Liver (tissue), 9 donors: ENCODE results near the gene THAP11. TPM values are rescaled to one million over a fixed set of nuclear protein-coding genes. Genes with fewer than 3 reads are reported as not detected.

ENCODE experiments used
- DNase-seq: peaks from one replicate; pipeline ENCODE4 v3.0.0-alpha.2; 2017; ENCODE audit warnings: low spot score
- H3K27ac ChIP-seq, 2 donors: one replicate each; pipeline ENCODE4 v1.7.0; 2013; ENCODE audit warnings: inconsistent platforms in 2 of 2, low read length in 2 of 2, control low read depth in 1 of 2, low read depth in 1 of 2, mild to moderate bottlenecking in 1 of 2
- H3K27me3 ChIP-seq, 4 donors: one replicate each; pipeline versions ENCODE4 v1.6.1 to v1.7.0; 2013; ENCODE audit warnings: low read length in 3 of 4, inconsistent platforms in 1 of 4, mild to moderate bottlenecking in 1 of 4, moderate library complexity in 1 of 4; ENCODE audit not compliant: control insufficient read depth in 4 of 4, insufficient read depth in 4 of 4
- H3K36me3 ChIP-seq, 4 donors: one replicate each; pipeline versions ENCODE4 v1.6.1 to v1.7.0; 2013; ENCODE audit warnings: low read length in 3 of 4, mild to moderate bottlenecking in 3 of 4, low read depth in 1 of 4, moderate library complexity in 1 of 4; ENCODE audit not compliant: control insufficient read depth in 4 of 4, insufficient read depth in 3 of 4
- H3K4me1 ChIP-seq, 4 donors: one replicate each; pipeline versions ENCODE4 v1.6.1 to v1.7.0; 2013; ENCODE audit warnings: low read length in 3 of 4, mild to moderate bottlenecking in 3 of 4, moderate library complexity in 1 of 4; ENCODE audit not compliant: control insufficient read depth in 4 of 4, insufficient read depth in 4 of 4
- H3K4me3 ChIP-seq, 3 donors: one replicate each; pipeline versions ENCODE4 v1.6.1 to v1.7.0; 2013; ENCODE audit warnings: low read length in 3 of 3, control low read depth in 1 of 3, low read depth in 1 of 3, mild to moderate bottlenecking in 1 of 3
- H3K9ac ChIP-seq, 2 donors: one replicate each; pipeline ENCODE4 v1.7.0; 2013; ENCODE audit warnings: low read length in 2 of 2, mild to moderate bottlenecking in 2 of 2, moderate library complexity in 2 of 2, control low read depth in 1 of 2, low read depth in 1 of 2
- H3K9me3 ChIP-seq, 4 donors: one replicate each; pipeline versions ENCODE4 v1.6.1 to v1.7.0; 2013; ENCODE audit warnings: low read length in 3 of 4; ENCODE audit not compliant: control insufficient read depth in 4 of 4
- FOXA1 ChIP-seq: IDR thresholded peaks from 2 replicates; pipeline ENCODE4 v1.6.1; 2016; ENCODE audit warnings: antibody characterized with exemption
- FOXA2 ChIP-seq: IDR thresholded peaks from 2 replicates; pipeline ENCODE4 v1.6.1; 2016; ENCODE audit warnings: antibody characterized with exemption
- GABPA ChIP-seq, 2 donors: IDR thresholded peaks in 1 of 2; conservative IDR thresholded peaks in 1 of 2; 2 replicates each; pipeline ENCODE4 v1.6.1; 2016; ENCODE audit warnings: antibody characterized with exemption in 2 of 2, mild to moderate bottlenecking in 1 of 2, moderate library complexity in 1 of 2
- HNF4A ChIP-seq, 2 donors: conservative IDR thresholded peaks; 2 replicates each; pipeline ENCODE4 v1.6.1; 2016; ENCODE audit warnings: antibody characterized with exemption in 2 of 2, mild to moderate bottlenecking in 2 of 2
- HNF4G ChIP-seq: IDR thresholded peaks from 2 replicates; pipeline ENCODE4 v1.6.1; 2016; ENCODE audit warnings: antibody characterized with exemption
- NR2F2 ChIP-seq: IDR thresholded peaks from 2 replicates; pipeline ENCODE4 v1.6.1; 2016; ENCODE audit warnings: antibody characterized with exemption
- RAD21 ChIP-seq, 2 donors: IDR thresholded peaks; 2 replicates each; pipeline ENCODE4 v1.6.1; 2016; ENCODE audit warnings: antibody characterized with exemption in 2 of 2, mild to moderate bottlenecking in 2 of 2
- RXRA ChIP-seq, 2 donors: IDR thresholded peaks; 2 replicates each; pipeline ENCODE4 v1.6.1; 2017 to 2018; ENCODE audit warnings: antibody characterized with exemption in 2 of 2, mild to moderate bottlenecking in 1 of 2
- SP1 ChIP-seq: IDR thresholded peaks from 2 replicates; pipeline ENCODE4 v1.6.1; 2018; ENCODE audit warnings: antibody characterized with exemption, mild to moderate bottlenecking
- TAF1 ChIP-seq: conservative IDR thresholded peaks from 2 replicates; pipeline ENCODE4 v1.6.1; 2016; ENCODE audit warnings: antibody characterized with exemption, mild to moderate bottlenecking
- YY1 ChIP-seq: IDR thresholded peaks from 2 replicates; pipeline ENCODE4 v1.6.1; 2016; ENCODE audit warnings: antibody characterized with exemption, mild to moderate bottlenecking
- ZBTB33 ChIP-seq: IDR thresholded peaks from 2 replicates; pipeline ENCODE4 v1.6.1; 2016; ENCODE audit warnings: antibody characterized with exemption
- WGBS: extraction: QIAGEN DNeasy Blood & Tissue Kit; methylation state at CpG from one replicate; pipeline ENCODE4 v1.1.7; 2013; 5-methylcytosine and 5-hydroxymethylcytosine counted together
- polyA plus RNA-seq, 2 donors: library from polyadenylated mRNA; stranded (reverse) in 1 of 2; unstranded in 1 of 2; fragments of 200-250 nt in 1 of 2; fragments of >200 nt in 1 of 2; fragmentation: Nextera tagmentation in 1 of 2; extraction: Ambion mirVana in 1 of 2; gene quantifications; one replicate each; pipeline versions ENCODE4 v1.2.1 to v1.2.3, GENCODE V29; 2013 to 2015
- total RNA-seq, 2 donors: library from RNA; depleted of rRNA; stranded (reverse); fragments of >200 nt; gene quantifications; one replicate each; pipeline ENCODE4 v1.2.3, GENCODE V29; 2014
- TF ChIP-seq, protein P1 (sequence below): fragments of 150-350 bp; IDR thresholded peaks from 2 replicates; pipeline ENCODE4 v1.5.1; 2017; ENCODE audit warnings: improper control_type of control experiment, low read depth, low read length; ENCODE audit not compliant: missing input control
- TF ChIP-seq, protein P2 (sequence below): IDR thresholded peaks from 2 replicates; pipeline ENCODE4 v1.6.1; 2016; ENCODE audit warnings: antibody characterized with exemption
- donor health status: healthy.
- donor health status: healthy.
- donor health status: healthy.
- donor health status: healthy.
- donor health status: healthy.

Gene THAP11
- total and polyA plus RNA-seq, 4 donors: 6.7 to 19.7 (median 11.8) TPM

DNA sequence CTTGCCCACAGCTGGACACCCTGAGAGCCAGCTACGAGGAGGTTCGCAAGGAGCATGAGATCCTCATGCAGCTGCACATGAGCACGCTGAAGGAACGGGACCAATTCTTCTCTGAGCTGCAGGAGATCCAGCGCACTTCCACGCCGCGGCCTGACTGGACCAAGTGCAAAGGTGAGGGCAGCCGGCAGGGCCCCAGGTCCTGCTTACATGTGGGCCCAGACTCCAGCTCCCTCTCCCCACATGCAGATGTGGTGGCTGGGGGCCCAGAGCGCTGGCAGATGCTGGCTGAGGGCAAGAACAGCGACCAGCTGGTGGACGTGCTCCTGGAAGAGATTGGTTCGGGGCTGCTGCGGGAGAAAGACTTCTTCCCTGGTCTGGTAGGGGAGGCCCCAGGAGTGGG is 16.2 kb upstream of the THAP11 start:
- H3K9me3 ChIP-seq: no peaks in the 10 kb centered on the region
- H3K9ac ChIP-seq: no peak overlapping the region
- DNase-seq: no peak
- H3K36me3 ChIP-seq: peaks cover 0 to 33% (median 13%) of the 10 kb centered on the region in 4 donors
- H3K27me3 ChIP-seq: no peaks in the 10 kb centered on the region
- H3K4me1 ChIP-seq: peaks cover 0 to 2% (median 0%) of the 10 kb centered on the region in 4 donors
- TF ChIP-seq FOXA2: no peak
- no peak for TF ChIP-seq HNF4G
- no peak for TF ChIP-seq FOXA1
- TF ChIP-seq ZBTB33: no peak
- TF ChIP-seq RAD21 (IDR thresholded peaks at IDR 0.05): no peak
- TF ChIP-seq, protein P1, sequence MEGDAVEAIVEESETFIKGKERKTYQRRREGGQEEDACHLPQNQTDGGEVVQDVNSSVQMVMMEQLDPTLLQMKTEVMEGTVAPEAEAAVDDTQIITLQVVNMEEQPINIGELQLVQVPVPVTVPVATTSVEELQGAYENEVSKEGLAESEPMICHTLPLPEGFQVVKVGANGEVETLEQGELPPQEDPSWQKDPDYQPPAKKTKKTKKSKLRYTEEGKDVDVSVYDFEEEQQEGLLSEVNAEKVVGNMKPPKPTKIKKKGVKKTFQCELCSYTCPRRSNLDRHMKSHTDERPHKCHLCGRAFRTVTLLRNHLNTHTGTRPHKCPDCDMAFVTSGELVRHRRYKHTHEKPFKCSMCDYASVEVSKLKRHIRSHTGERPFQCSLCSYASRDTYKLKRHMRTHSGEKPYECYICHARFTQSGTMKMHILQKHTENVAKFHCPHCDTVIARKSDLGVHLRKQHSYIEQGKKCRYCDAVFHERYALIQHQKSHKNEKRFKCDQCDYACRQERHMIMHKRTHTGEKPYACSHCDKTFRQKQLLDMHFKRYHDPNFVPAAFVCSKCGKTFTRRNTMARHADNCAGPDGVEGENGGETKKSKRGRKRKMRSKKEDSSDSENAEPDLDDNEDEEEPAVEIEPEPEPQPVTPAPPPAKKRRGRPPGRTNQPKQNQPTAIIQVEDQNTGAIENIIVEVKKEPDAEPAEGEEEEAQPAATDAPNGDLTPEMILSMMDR: no peak
- TF ChIP-seq YY1: no peak
- TF ChIP-seq SP1: no peak
- 96% methylated on average over 14 of the region's 14 CpGs for WGBS
- H3K27ac ChIP-seq: no peak overlapping the region
- no peak overlapping the region for H3K4me3 ChIP-seq

DNA sequence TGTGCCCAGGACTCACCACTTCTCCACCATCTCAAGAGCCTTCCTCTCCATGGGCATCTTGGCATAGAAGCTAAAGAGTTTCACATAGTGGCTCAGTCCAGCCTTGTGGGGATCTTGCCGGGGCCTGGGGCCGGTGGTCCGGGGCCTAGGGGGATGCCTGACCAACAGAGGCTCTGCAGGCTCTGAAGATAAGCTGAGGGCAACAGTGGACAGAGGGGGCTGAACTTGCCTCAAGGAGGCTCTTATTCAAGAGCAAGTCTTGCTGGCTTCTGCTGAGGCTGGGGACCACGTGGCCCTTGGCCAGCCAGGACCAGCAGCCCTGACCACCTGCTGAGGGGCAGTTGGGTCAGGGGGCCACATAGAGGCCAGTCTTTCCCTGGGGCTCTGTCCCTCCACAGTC is 13.5 kb upstream of the THAP11 start:
- H3K36me3 ChIP-seq: peaks cover 0 to 37% (median 19%) of the 10 kb centered on the region in 4 donors

More for the DNA sequence above, 13.5 kb upstream of the THAP11 start:
- Histone ChIP-seq H3K27ac (no peak overlapping the region), H3K4me3 (no peak overlapping the region), H3K9ac (no peak overlapping the region), H3K9me3 (no peaks in the 10 kb centered on the region), H3K4me1 (peaks cover 4 to 15% (median 8%) of the 10 kb centered on the region in 4 donors), H3K27me3 (no peaks in the 10 kb centered on the region)
- TF ChIP-seq RXRA (IDR thresholded peaks at IDR 0.05) (no peak), NR2F2 (no peak), YY1 (no peak), TAF1 (no peak), SP1 (no peak), ZBTB33 (no peak), GABPA (IDR thresholded peaks at IDR 0.05 in 1 of 2, conservative IDR thresholded peaks at IDR 0.05 in 1 of 2) (no peak), HNF4A (conservative IDR thresholded peaks at IDR 0.05) (no peak), FOXA2 (no peak), HNF4G (no peak)
- TF ChIP-seq, protein P1: no peak
- TF ChIP-seq, protein P2, sequence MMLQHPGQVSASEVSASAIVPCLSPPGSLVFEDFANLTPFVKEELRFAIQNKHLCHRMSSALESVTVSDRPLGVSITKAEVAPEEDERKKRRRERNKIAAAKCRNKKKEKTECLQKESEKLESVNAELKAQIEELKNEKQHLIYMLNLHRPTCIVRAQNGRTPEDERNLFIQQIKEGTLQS: no peak
- no peak for DNase-seq
- WGBS: 99% methylated on average over 4 of the region's 4 CpGs
